Liver (tissue), 3 donors: Measurements from ENCODE around the gene TTC7B.

Experiments used
- SP1 ChIP-seq: IDR thresholded peaks from 2 replicates; pipeline ENCODE4 v1.6.1; 2018; ENCODE audit warnings: antibody characterized with exemption, mild to moderate bottlenecking
- YY1 ChIP-seq: IDR thresholded peaks from 2 replicates; pipeline ENCODE4 v1.6.1; 2016; ENCODE audit warnings: antibody characterized with exemption, mild to moderate bottlenecking
- TF ChIP-seq, protein P1 (sequence below): fragments of 150-350 bp; IDR thresholded peaks from 2 replicates; pipeline ENCODE4 v1.5.1; 2017; ENCODE audit warnings: improper control_type of control experiment, low read depth, low read length; ENCODE audit not compliant: missing input control
- donor health status: healthy.
- donor health status: healthy.

DNA sequence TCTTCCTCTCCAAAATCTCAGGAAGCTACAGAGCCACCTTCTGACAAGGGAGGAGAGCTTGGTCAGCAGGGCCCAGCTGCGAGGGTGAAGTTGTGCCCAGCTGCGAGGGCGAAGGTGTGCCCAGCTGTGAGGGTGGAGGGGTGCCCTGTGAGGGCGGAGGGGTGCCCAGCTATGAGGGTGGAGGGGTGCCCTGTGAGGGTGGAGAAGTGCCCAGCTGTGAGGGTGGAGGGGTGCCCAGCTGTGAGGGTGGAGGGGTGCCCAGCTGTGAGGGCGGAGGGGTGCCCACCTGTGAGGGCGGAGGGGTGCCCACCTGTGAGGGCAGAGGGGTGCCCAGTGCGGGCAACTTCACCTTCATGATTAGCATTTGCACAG is 20.4 kb upstream of the TTC7B start:
- TF ChIP-seq SP1 (no peak), YY1 (no peak)
- TF ChIP-seq, protein P1, sequence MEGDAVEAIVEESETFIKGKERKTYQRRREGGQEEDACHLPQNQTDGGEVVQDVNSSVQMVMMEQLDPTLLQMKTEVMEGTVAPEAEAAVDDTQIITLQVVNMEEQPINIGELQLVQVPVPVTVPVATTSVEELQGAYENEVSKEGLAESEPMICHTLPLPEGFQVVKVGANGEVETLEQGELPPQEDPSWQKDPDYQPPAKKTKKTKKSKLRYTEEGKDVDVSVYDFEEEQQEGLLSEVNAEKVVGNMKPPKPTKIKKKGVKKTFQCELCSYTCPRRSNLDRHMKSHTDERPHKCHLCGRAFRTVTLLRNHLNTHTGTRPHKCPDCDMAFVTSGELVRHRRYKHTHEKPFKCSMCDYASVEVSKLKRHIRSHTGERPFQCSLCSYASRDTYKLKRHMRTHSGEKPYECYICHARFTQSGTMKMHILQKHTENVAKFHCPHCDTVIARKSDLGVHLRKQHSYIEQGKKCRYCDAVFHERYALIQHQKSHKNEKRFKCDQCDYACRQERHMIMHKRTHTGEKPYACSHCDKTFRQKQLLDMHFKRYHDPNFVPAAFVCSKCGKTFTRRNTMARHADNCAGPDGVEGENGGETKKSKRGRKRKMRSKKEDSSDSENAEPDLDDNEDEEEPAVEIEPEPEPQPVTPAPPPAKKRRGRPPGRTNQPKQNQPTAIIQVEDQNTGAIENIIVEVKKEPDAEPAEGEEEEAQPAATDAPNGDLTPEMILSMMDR: no peak
